Pons (tissue), 1 donor: ENCODE data around the gene CEBPE.
A peak's percentile ranks its signal among the peaks of the same experiment; 100 is the strongest.

ENCODE experiments used
- DNase-seq: peaks from one replicate; pipeline ENCODE4 v3.0.0-alpha.2; 2016; ENCODE audit warnings: low spot score

Gene CEBPE

GRCh38 chr14:23102801-23103200 lies 16.3 kb downstream of the CEBPE start:
- peak; percentile 40 for DNase-seq

- no peak for DNase-seq
Measured at GRCh38 chr14:23101986-23102625, 16.9 kb downstream of the CEBPE start.

GRCh38 chr14:23101213-23101970 lies 17.7 kb downstream of the CEBPE start:
- DNase-seq, result no peak

- no peak for DNase-seq
Measured at GRCh38 chr14:23099212-23099861, 19.7 kb downstream of the CEBPE start.

- no peak for DNase-seq
Measured at GRCh38 chr14:23097786-23098185, 21.3 kb downstream of the CEBPE start.

GRCh38 chr14:23095196-23096108 lies 23.6 kb downstream of the CEBPE start, which contains the start of gene C14orf119:
Gene C14orf119 (plus strand): TSS chr14:23095505. CDS start chr14:23097659, 2,154 bp downstream.
- peak; percentile 100 for DNase-seq

- peak; percentile 86 for DNase-seq
Measured at GRCh38 chr14:23094666-23095195, 24.3 kb downstream of the CEBPE start, which contains the start of gene ACIN1. Gene ACIN1 (minus strand): TSS chr14:23095136. CDS start chr14:23095112, 24 bp downstream.

GRCh38 chr14:23093991-23094665 lies 24.9 kb downstream of the CEBPE start:
- no peak for DNase-seq

- no peak for DNase-seq
Measured at GRCh38 chr14:23093526-23093925, 25.5 kb downstream of the CEBPE start.

- DNase-seq, result no peak
Measured at GRCh38 chr14:23093104-23093503, 26.0 kb downstream of the CEBPE start.

GRCh38 chr14:23091294-23092225 lies 27.5 kb downstream of the CEBPE start:
- no peak for DNase-seq

GRCh38 chr14:23090254-23090636 lies 28.8 kb downstream of the CEBPE start:
- no peak for DNase-seq

GRCh38 chr14:23089498-23090253 lies 29.4 kb downstream of the CEBPE start:
- no peak for DNase-seq

- no peak for DNase-seq
Measured at GRCh38 chr14:23086565-23086964, 32.5 kb downstream of the CEBPE start.

GRCh38 chr14:23085458-23085857 lies 33.6 kb downstream of the CEBPE start:
- DNase-seq, result no peak

- DNase-seq, result no peak
Measured at GRCh38 chr14:23080474-23080873, 38.6 kb downstream of the CEBPE start.

- no peak for DNase-seq
Measured at GRCh38 chr14:23079716-23080115, 39.3 kb downstream of the CEBPE start.

GRCh38 chr14:23078692-23079116 lies 40.4 kb downstream of the CEBPE start:
- peak; percentile 72 for DNase-seq

GRCh38 chr14:23077962-23078361 lies 41.1 kb downstream of the CEBPE start:
- DNase-seq, result no peak
